ENCODE measurements around the gene DENND5A.

The DENND5A gene

GRCh38 chr11:9310485-9311090 lies 45.4 kb upstream of the DENND5A start:
- Histone ChIP-seq H3K4me1 (ENCODE audit: control insufficient read depth, low read length) (peaks cover 22% of the 10 kb centered on the region), H3F3A (ENCODE audit: control insufficient read depth, insufficient read depth) (no peaks in the 10 kb centered on the region), H3K27me3 (ENCODE audit: control insufficient read depth, low read length) (no peaks in the 10 kb centered on the region), H3K4me2 (ENCODE audit: low read length) (no peak overlapping the region), H3K4me3 (ENCODE audit: low read length) (no peak overlapping the region), H4K20me1 (ENCODE audit: control insufficient read depth, insufficient read depth, low read depth, low read length) (no peaks in the 10 kb centered on the region), H3K36me3 (ENCODE audit: control insufficient read depth, low read length) (0 out of 2 replicates have a peak, but pooled peaks cover 2% of the 10 kb centered on the region), H3K79me2 (ENCODE audit: control insufficient read depth, low read length) (peaks cover 86% of the 10 kb centered on the region), H3K27ac (ENCODE audit: low read depth, low read length) (no peak overlapping the region), H3K9me2 (replicated peaks; ENCODE audit: control insufficient read depth, low read length) (no peaks in the 10 kb centered on the region), H3K9me3 (ENCODE audit: control insufficient read depth, insufficient read depth, low read length) (no peaks in the 10 kb centered on the region)
- no peak for TF ChIP-seq CTCF (IDR thresholded peaks at IDR 0.05; ENCODE audit: low read depth, low read length, poor library complexity, severe bottlenecking)
- no peak for TF ChIP-seq EZH2phosphoT487 (IDR thresholded peaks at IDR 0.05; ENCODE audit: borderline replicate concordance, low read length)

- no peaks in the 10 kb centered on the region for H3K4me1 ChIP-seq (ENCODE audit: control insufficient read depth, low read length)
- H3K9me2 ChIP-seq (replicated peaks; ENCODE audit: control insufficient read depth, low read length), result no peaks in the 10 kb centered on the region
- H3K27ac ChIP-seq (ENCODE audit: low read depth, low read length), result no peak overlapping the region
- H3F3A ChIP-seq (ENCODE audit: control insufficient read depth, insufficient read depth), result no peaks in the 10 kb centered on the region
- H3K27me3 ChIP-seq (ENCODE audit: control insufficient read depth, low read length), result no peaks in the 10 kb centered on the region
- H3K79me2 ChIP-seq (ENCODE audit: control insufficient read depth, low read length), result peaks cover 77% of the 10 kb centered on the region
- H3K9me3 ChIP-seq (ENCODE audit: control insufficient read depth, insufficient read depth, low read length), result no peaks in the 10 kb centered on the region
- no peaks in the 10 kb centered on the region for H3K36me3 ChIP-seq (ENCODE audit: control insufficient read depth, low read length)
- H3K4me3 ChIP-seq (ENCODE audit: low read length), result no peak overlapping the region
- no peak overlapping the region for H3K4me2 ChIP-seq (ENCODE audit: low read length)
- H4K20me1 ChIP-seq (ENCODE audit: control insufficient read depth, insufficient read depth, low read depth, low read length), result no peaks in the 10 kb centered on the region
- TF ChIP-seq EZH2phosphoT487 (IDR thresholded peaks at IDR 0.05; ENCODE audit: borderline replicate concordance, low read length) (no peak), CTCF (IDR thresholded peaks at IDR 0.05; ENCODE audit: low read depth, low read length, poor library complexity, severe bottlenecking) (no peak)
Observed at GRCh38 chr11:9304178-9304577, 39.0 kb upstream of the DENND5A start.

GRCh38 chr11:9302448-9302847 lies 37.3 kb upstream of the DENND5A start:
- TF ChIP-seq CTCF (IDR thresholded peaks at IDR 0.05; ENCODE audit: low read depth, low read length, poor library complexity, severe bottlenecking) (no peak), EZH2phosphoT487 (IDR thresholded peaks at IDR 0.05; ENCODE audit: borderline replicate concordance, low read length) (no peak)
- no peaks in the 10 kb centered on the region for H3F3A ChIP-seq (ENCODE audit: control insufficient read depth, insufficient read depth)
- no peak overlapping the region for H3K4me2 ChIP-seq (ENCODE audit: low read length)
- H3K4me3 ChIP-seq (ENCODE audit: low read length), result no peak overlapping the region
- H4K20me1 ChIP-seq (ENCODE audit: control insufficient read depth, insufficient read depth, low read depth, low read length), result no peaks in the 10 kb centered on the region
- H3K9me2 ChIP-seq (replicated peaks; ENCODE audit: control insufficient read depth, low read length), result no peaks in the 10 kb centered on the region
- no peak overlapping the region for H3K27ac ChIP-seq (ENCODE audit: low read depth, low read length)
- H3K36me3 ChIP-seq (ENCODE audit: control insufficient read depth, low read length), result peaks cover 3% of the 10 kb centered on the region
- no peaks in the 10 kb centered on the region for H3K27me3 ChIP-seq (ENCODE audit: control insufficient read depth, low read length)
- H3K4me1 ChIP-seq (ENCODE audit: control insufficient read depth, low read length), result no peaks in the 10 kb centered on the region
- no peaks in the 10 kb centered on the region for H3K9me3 ChIP-seq (ENCODE audit: control insufficient read depth, insufficient read depth, low read length)
- H3K79me2 ChIP-seq (ENCODE audit: control insufficient read depth, low read length), result peaks cover 65% of the 10 kb centered on the region

All from DOHH2 (cell line).